ENCODE results near the gene PRF1.

The PRF1 gene

GRCh38 chr10:70576803-70577517, 25.6 kb downstream of the PRF1 start:
- no peak for DNase-seq (ENCODE audit: low read depth)

GRCh38 chr10:70575874-70576802, 26.4 kb downstream of the PRF1 start:
- no peak for DNase-seq (ENCODE audit: low read depth)

- no peak for DNase-seq (ENCODE audit: low read depth)
Measured at GRCh38 chr10:70575486-70575873, 27.1 kb downstream of the PRF1 start.

- DNase-seq (ENCODE audit: low read depth) = no peak
Measured at GRCh38 chr10:70573599-70574506, 28.7 kb downstream of the PRF1 start.

- DNase-seq (ENCODE audit: low read depth) = no peak
Measured at GRCh38 chr10:70571636-70572439, 30.7 kb downstream of the PRF1 start.

GRCh38 chr10:70571236-70571635, 31.3 kb downstream of the PRF1 start:
- no peak for DNase-seq (ENCODE audit: low read depth)

- DNase-seq (ENCODE audit: low read depth) = no peak
Measured at GRCh38 chr10:70568781-70569495, 33.6 kb downstream of the PRF1 start.

GRCh38 chr10:70568113-70568512, 34.4 kb downstream of the PRF1 start:
- no peak for DNase-seq (ENCODE audit: low read depth)

GRCh38 chr10:70567603-70568002, 34.9 kb downstream of the PRF1 start:
- no peak for DNase-seq (ENCODE audit: low read depth)

GRCh38 chr10:70566515-70567290, 35.8 kb downstream of the PRF1 start:
- DNase-seq (ENCODE audit: low read depth) = no peak

- no peak for DNase-seq (ENCODE audit: low read depth)
Measured at GRCh38 chr10:70565556-70566514, 36.7 kb downstream of the PRF1 start.

- no peak for DNase-seq (ENCODE audit: low read depth)
Measured at GRCh38 chr10:70564901-70565351, 37.6 kb downstream of the PRF1 start.

GRCh38 chr10:70564113-70564725, 38.3 kb downstream of the PRF1 start:
- DNase-seq (ENCODE audit: low read depth) = no peak

- no peak for DNase-seq (ENCODE audit: low read depth)
Measured at GRCh38 chr10:70563230-70563629, 39.3 kb downstream of the PRF1 start.

- DNase-seq (ENCODE audit: low read depth) = no peak
Measured at GRCh38 chr10:70562036-70562755, 40.3 kb downstream of the PRF1 start.

GRCh38 chr10:70561558-70561957, 41.0 kb downstream of the PRF1 start:
- DNase-seq (ENCODE audit: low read depth) = no peak

GRCh38 chr10:70561070-70561469, 41.5 kb downstream of the PRF1 start:
- no peak for DNase-seq (ENCODE audit: low read depth)

Measured in GM04504 (cell line).